GM19438 (cell line): ENCODE results near the gene INTS1.

ENCODE experiments used
- ATAC-seq: cut with Tn5 transposase; IDR thresholded peaks from one replicate; pipeline ENCODE4 v1.9.1; 2021; ENCODE audit warnings: low read depth; ENCODE audit not compliant: unreplicated experiment

INTS1 gene

GRCh38 chr7:1492221-1492620, 12.0 kb downstream of the INTS1 start:
- ATAC-seq = no peak

GRCh38 chr7:1490837-1491236, 13.4 kb downstream of the INTS1 start:
- ATAC-seq = no peak

- no peak for ATAC-seq
Measured at GRCh38 chr7:1489336-1489735, 14.9 kb downstream of the INTS1 start.

GRCh38 chr7:1488016-1488415, 16.2 kb downstream of the INTS1 start:
- ATAC-seq = no peak

DNA sequence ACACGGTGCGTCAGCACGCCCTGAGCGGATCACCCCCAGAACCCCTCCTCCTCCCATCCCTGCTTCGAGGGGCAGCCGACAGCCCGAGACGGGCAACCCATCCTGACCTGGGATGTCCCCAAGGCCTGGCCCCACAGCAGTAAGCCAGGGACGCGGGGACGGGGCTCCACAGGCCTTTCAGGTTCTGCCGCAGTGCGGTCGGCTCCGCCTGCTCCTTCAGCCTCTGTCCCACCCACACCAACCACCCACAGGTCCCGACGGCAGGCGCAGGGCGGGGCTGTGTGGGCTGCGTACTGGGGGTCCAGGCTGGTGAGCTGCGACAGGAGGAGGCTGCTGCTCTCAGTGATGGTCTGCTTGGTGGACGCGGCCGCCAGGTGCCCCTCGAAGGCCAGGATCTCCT, 16.7 kb downstream of the INTS1 start:
- ATAC-seq = no peak

DNA sequence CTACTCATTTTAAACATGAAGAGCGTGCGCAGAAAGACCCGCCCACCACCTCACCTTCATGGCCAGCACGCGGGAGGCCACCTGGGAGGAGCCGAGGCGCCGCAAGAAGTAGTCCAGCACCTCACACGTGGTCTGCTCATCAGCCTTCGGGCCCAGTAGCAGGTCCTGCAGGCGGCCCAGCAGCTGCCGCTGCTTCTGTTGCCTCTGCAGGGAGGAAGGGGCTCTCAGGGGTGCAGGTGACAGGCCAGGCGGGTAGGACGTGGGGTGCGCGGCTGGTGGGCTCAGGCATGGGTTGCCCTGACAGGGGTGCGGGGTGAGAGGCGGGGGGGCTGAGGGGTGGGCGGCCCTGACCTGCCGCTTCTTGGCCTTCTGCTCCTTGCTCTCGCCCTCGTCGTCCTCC, 17.6 kb downstream of the INTS1 start:
- ATAC-seq = no peak

GRCh38 chr7:1485156-1485555, 19.0 kb downstream of the INTS1 start:
- no peak for ATAC-seq

DNA sequence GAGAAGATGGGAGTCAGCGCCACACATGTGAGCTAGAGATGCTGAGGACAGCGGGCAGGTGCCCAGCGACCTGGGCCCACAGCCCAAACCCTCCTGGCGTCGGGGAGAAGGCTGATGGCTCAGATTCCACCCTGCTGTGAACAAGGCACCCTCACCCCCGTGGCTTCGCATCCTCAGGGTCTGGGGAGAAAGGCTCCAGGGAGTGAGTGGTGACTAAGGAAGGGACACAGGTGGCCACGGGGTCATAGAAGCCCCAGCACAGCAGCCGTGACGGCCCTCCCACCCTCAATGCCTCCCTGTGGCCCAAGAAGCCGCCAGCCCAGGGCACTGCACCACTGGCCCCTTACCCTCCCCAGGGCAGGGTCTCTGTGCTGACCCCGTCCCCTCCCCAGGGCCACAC, 19.6 kb downstream of the INTS1 start:
- no peak for ATAC-seq

DNA sequence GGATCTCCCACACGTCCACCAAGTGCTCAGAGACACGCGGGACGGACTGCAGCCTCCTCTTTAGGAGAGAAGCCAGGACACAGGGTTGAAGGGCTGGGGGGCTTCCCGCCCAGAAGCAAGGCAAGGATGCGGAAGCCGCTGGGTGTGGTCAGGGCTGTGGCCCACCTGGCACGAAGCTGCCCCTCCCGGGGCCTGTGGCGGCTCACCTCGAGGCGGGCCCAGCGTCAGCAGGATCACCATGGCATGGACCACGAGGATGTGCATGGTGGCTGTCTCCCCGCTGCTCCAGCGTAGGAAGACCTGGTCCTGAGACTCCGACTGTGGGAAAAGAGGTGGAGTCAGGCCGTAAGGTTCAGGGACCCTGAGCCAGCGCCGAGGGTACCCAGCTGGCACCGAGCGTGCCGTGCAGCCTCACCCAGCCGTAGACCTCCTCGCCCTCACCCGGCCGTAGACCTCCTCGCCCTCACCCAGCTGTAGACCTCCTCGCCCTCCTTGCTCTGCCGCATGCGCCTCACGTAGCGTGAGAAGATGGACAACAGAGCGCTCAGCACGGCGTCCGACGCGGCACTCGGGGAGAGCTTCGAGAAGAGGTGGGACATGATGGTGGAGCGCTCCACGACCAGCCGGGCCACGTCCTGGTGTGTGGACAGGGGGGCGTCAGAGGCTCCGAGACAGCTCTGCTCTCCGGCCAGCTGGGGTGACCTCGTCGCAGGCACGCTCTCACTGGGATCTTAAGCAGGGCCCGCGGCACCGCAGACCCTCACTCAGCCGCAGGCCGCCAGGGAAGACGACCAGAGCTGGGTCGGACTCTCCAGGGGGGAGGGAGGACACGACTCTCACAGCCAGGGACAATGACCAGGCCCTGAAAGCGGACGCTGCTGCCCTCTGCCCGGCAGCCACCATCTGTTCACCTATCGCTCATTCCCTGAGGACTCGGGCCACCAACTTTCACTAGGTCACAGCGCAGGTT, 20.4 kb downstream of the INTS1 start:
- no peak for ATAC-seq

DNA sequence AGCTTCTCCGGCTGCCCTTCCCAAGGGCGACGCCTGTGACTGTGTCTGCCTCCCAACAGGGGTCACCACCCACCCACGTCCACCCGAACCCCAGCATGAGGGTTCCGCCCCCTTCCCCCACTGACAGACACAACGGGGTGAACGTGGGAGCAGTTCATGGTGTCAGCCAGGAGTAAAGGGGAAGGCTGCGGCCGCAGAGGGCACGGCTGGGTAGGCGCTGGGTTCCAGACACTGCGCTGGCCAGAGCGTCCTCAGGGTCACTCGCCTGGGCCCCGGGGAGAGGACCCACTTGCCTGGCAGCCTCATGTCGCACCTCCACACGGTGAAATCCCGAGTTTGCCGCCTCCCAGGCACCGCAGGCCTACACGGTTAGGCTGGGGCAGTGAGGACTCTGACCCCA, 21.1 kb downstream of the INTS1 start:
- ATAC-seq = no peak

- no peak for ATAC-seq
Measured at GRCh38 chr7:1481300-1481699, 22.9 kb downstream of the INTS1 start.

DNA sequence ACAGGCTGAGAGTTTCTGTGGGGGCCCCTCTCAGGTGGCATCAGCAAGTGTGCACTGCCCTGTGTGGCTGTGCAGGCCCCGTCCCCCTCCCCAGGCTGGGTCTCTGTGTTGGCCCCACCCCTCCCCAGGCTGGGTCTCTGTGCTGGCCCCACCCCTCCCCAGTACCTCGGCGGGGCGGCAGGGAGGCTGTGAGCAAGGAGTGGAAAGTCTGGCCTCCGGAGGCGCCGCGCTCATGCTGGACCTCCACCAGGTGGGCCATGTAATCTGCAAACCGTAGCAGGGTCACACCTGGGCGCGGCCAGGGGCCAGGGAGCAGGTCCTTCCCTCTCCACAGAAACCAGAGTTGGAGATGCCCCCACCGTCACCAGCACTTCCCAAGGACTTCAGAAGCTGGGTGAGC, 23.5 kb downstream of the INTS1 start:
- ATAC-seq = no peak

GRCh38 chr7:1479287-1479686, 24.9 kb downstream of the INTS1 start:
- ATAC-seq = no peak

DNA sequence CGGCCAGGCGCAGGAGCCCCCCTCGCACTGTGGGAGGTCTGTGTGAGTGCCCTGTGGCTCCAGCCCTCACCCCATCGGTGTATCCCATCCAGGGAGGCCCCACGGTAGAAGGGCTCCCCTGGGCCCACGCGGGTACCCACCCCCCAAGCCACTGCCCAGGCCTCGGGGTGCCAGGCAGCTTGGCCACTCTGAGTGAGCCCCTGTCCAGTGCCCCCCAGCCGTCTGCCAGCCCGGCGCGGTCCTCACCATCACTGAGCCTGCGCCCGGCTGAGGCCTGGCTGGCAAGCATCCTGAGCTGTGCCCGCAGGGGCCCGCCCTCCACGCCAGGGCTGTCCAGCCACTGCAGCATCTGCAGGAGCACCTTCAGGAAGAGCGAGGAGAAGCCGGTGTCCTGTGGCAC, 25.7 kb downstream of the INTS1 start:
- no peak for ATAC-seq

GRCh38 chr7:1476859-1477258, 27.3 kb downstream of the INTS1 start:
- no peak for ATAC-seq

DNA sequence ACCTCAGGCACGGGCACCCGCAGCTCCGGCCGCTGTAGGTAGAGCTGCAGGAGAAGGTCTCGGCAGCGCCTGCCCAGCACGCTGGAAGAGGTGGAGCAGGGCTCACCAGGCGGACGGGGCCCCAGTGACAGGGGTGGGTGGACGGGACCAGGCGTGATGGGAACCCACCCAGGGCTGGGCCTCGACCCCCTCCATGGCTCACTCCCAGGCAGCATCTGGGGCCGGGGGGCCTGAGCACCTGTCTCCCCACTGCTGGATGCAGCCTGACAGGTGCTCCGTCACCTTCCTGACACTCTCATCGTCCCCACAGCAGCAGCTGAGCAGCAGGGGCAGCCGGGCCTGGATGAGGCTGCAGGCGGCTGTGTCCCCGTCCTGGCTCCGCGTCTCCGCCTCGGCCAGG, 28.2 kb downstream of the INTS1 start:
- no peak for ATAC-seq

GRCh38 chr7:1475393-1475792, 28.8 kb downstream of the INTS1 start:
- ATAC-seq = no peak

DNA sequence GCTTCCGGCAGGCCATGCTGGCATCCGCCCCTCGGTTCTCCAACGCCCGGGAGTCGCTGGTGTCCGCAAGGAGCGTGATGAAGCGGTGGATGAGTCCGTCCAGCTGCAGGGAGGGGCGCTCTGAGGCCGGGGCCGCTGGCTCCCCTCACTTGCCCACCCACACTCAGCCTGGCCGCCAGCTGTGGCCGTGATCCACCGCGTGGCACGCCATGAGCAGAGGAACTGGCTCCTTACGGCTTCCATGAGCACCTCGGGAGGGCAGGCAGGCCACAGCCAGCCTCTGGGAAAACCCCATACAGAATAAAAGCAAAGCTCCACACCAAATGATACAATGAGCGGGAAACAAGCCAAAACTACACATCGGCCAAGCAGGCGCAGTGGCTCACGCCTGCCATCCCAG, 29.5 kb downstream of the INTS1 start:
- no peak for ATAC-seq

- no peak for ATAC-seq
Measured at GRCh38 chr7:1473864-1474512, 30.2 kb downstream of the INTS1 start.

DNA sequence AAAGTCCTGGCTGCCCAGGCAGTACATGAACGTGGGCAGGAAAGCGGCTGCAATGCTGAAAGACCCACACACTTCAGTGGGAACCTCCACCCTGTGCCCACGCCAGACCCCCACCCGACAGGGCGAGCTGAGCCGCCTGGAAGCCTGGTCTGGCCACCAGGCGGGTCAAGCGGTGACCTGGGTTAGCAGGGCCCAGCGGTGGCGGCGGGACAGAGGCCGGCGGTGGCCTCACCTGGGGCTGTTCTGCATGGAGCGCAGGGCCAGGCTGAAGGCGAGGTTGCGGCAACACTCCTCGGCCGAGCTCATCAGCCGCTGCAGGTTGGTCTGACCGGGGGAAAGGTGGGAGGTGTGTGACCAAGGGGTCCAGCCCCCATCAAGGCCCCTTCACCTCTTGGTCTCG, 33.3 kb downstream of the INTS1 start:
- no peak for ATAC-seq

GRCh38 chr7:1468643-1469298, 35.4 kb downstream of the INTS1 start:
- no peak for ATAC-seq
